HEK293T (cell line): ENCODE results near the gene PPM1L.
A peak's percentile ranks its signal among the peaks of the same experiment; 100 is the strongest.

Experiments used
- CTCF ChIA-PET: fragments of 350-600 bp; formaldehyde crosslinking; extraction: SDS; loops from one replicate; lab custom pipeline; 2021; ENCODE audit warnings: antibody characterized with exemption, inconsistent platforms; lab: Yijun Ruan, JAX
- POLR2A ChIA-PET: fragments of 350-600 bp; formaldehyde crosslinking; extraction: SDS; loops from one replicate; lab custom pipeline; 2020; ENCODE audit warnings: antibody characterized with exemption, inconsistent platforms; lab: Yijun Ruan, JAX
- DNase-seq: peaks from one replicate; pipeline ENCODE4 v3.0.0; 2012; ENCODE audit warnings: mixed read lengths; ENCODE audit errors: extremely low spot score
- ARNT ChIP-seq: fragments of 450-650 bp; IDR thresholded peaks from 2 replicates; pipeline ENCODE4 v1.6.1; 2017; ENCODE audit warnings: mild to moderate bottlenecking
- BHLHE40 ChIP-seq: fragments of 450-650 bp; IDR thresholded peaks from 2 replicates; pipeline ENCODE4 v1.6.1; 2016; ENCODE audit warnings: mild to moderate bottlenecking, moderate library complexity, borderline replicate concordance
- CTBP1 ChIP-seq: fragments of 450-650 bp; IDR thresholded peaks from 2 replicates; pipeline ENCODE4 v1.6.1; 2016; ENCODE audit warnings: borderline replicate concordance
- ELF4 ChIP-seq: fragments of 450-650 bp; IDR thresholded peaks from 2 replicates; pipeline ENCODE4 v1.6.1; 2017; ENCODE audit warnings: antibody characterized with exemption
- FOXA1 ChIP-seq: fragments of 450-650 bp; IDR thresholded peaks from 2 replicates; pipeline ENCODE4 v1.6.1; 2016; ENCODE audit warnings: mild to moderate bottlenecking
- FOXK2 ChIP-seq: fragments of 450-650 bp; IDR thresholded peaks from 2 replicates; pipeline ENCODE4 v1.6.1; 2016; ENCODE audit warnings: mild to moderate bottlenecking
- FOXM1 ChIP-seq: fragments of 450-650 bp; IDR thresholded peaks from 2 replicates; pipeline ENCODE4 v1.6.1; 2017; ENCODE audit warnings: mild to moderate bottlenecking, borderline replicate concordance
- HDGF ChIP-seq: fragments of 450-650 bp; IDR thresholded peaks from 2 replicates; pipeline ENCODE4 v1.6.1; 2017; ENCODE audit warnings: antibody characterized with exemption, borderline replicate concordance
- L3MBTL2 ChIP-seq: fragments of 450-650 bp; conservative IDR thresholded peaks from 2 replicates; pipeline ENCODE4 v1.6.1; 2016; ENCODE audit warnings: mild to moderate bottlenecking
- LEF1 ChIP-seq: fragments of 450-650 bp; IDR thresholded peaks from 2 replicates; pipeline ENCODE4 v1.6.1; 2017; ENCODE audit warnings: mild to moderate bottlenecking, borderline replicate concordance
- NFRKB ChIP-seq: fragments of 450-650 bp; IDR thresholded peaks from 2 replicates; pipeline ENCODE4 v1.6.1; 2016; ENCODE audit warnings: mild to moderate bottlenecking, moderate library complexity
- PKNOX1 ChIP-seq: fragments of 450-650 bp; IDR thresholded peaks from 2 replicates; pipeline ENCODE4 v1.6.1; 2016
- SP1 ChIP-seq: fragments of 450-650 bp; IDR thresholded peaks from 2 replicates; pipeline ENCODE4 v1.6.1; 2017
- SUZ12 ChIP-seq: fragments of 450-650 bp; IDR thresholded peaks from 2 replicates; pipeline ENCODE4 v1.6.1; 2016; ENCODE audit warnings: mild to moderate bottlenecking
- TARDBP ChIP-seq: fragments of 450-650 bp; IDR thresholded peaks from 2 replicates; pipeline ENCODE4 v1.6.1; 2016
- ZNF384 ChIP-seq: fragments of 450-650 bp; IDR thresholded peaks from 2 replicates; pipeline ENCODE4 v1.6.1; 2016

Gene PPM1L

GRCh38 chr3:160883373-160883772 lies 127.3 kb downstream of the PPM1L start:
- TF ChIP-seq TARDBP (no peak), PKNOX1 (no peak), BHLHE40 (no peak), ZNF384 (no peak), ARNT (no peak), FOXM1 (no peak), SUZ12 (no peak), L3MBTL2 (no peak), ELF4 (no peak), CTBP1 (no peak), FOXK2 (no peak)
- DNase-seq = peak; percentile 10
- ChIA-PET POLR2A (no interaction called here), CTCF (interaction anchor here (0.6 to 0.7 kb wide), 2 partner anchors 34 to 243 kb away, joined by 3 read pairs; no protein-coding TSS in a partner anchor)

GRCh38 chr3:160885791-160886286 lies 129.8 kb downstream of the PPM1L start:
- POLR2A ChIA-PET = no interaction called here
- peak; percentile 49 for DNase-seq
- CTCF ChIA-PET = no interaction called here
- peak; percentile 33; the same call in 1 of the 2 replicates for TF ChIP-seq LEF1
- TF ChIP-seq FOXM1 = no peak
- TF ChIP-seq L3MBTL2 = peak; percentile 46; the same call in 1 of the 2 replicates

- POLR2A ChIA-PET = no interaction called here
- CTCF ChIA-PET = interaction anchor here (0.6 kb wide), 1 partner anchor 14 kb away, joined by 3 read pairs; no protein-coding TSS in a partner anchor
- no peak for DNase-seq
- TF ChIP-seq FOXK2 (no peak), LEF1 (no peak)
These were observed 130.4 kb downstream of the PPM1L start for GRCh38 chr3:160886421-160886820.

GRCh38 chr3:160893207-160893606 lies 137.2 kb downstream of the PPM1L start:
- no peak for DNase-seq
- TF ChIP-seq PKNOX1 (no peak), ARNT (no peak), ELF4 (no peak), SUZ12 (no peak), ZNF384 (no peak), NFRKB (no peak), HDGF (no peak), LEF1 (no peak), FOXM1 (no peak), SP1 (no peak), BHLHE40 (no peak), L3MBTL2 (no peak), FOXK2 (no peak), FOXA1 (no peak)
- ChIA-PET POLR2A (no interaction called here), CTCF (no interaction called here)

- no peak for TF ChIP-seq ZNF384
- no peak for TF ChIP-seq ELF4
- no peak for TF ChIP-seq BHLHE40
- TF ChIP-seq ARNT = no peak
- no peak for TF ChIP-seq NFRKB
- no peak for TF ChIP-seq L3MBTL2
- TF ChIP-seq FOXA1 = no peak
- no peak for TF ChIP-seq PKNOX1
- TF ChIP-seq CTBP1 = no peak
- no peak for TF ChIP-seq LEF1
- no peak for TF ChIP-seq SUZ12
- TF ChIP-seq FOXM1 = no peak
- no peak for TF ChIP-seq SP1
- no peak for DNase-seq
- ChIA-PET CTCF (no interaction called here), POLR2A (no interaction called here)
These were observed 148.7 kb downstream of the PPM1L start for GRCh38 chr3:160904691-160905090.

- ChIA-PET CTCF (no interaction called here), POLR2A (no interaction called here)
- DNase-seq = no peak
- TF ChIP-seq FOXM1 (no peak), ARNT (no peak), FOXA1 (no peak), CTBP1 (no peak), FOXK2 (no peak)
These were observed 150.6 kb downstream of the PPM1L start for GRCh38 chr3:160906646-160907045.

- no peak for DNase-seq
- no peak for TF ChIP-seq CTBP1
- TF ChIP-seq FOXK2 = no peak
- TF ChIP-seq FOXA1 = no peak
- CTCF ChIA-PET = no interaction called here
- POLR2A ChIA-PET = no interaction called here
These were observed 153.9 kb downstream of the PPM1L start for GRCh38 chr3:160909917-160910316.
